GM19324 (cell line): ENCODE data around the gene ZNF302.
"Not testable (repeated sequence)": the region's sequence is repeated elsewhere in the genome, so short reads cannot be mapped to it uniquely, and the experiment has no call there.

Source experiments
- ATAC-seq: cut with Tn5 transposase; IDR thresholded peaks from one replicate; pipeline ENCODE4 v1.9.1; 2021; ENCODE audit warnings: mild to moderate bottlenecking, moderate library complexity; ENCODE audit not compliant: unreplicated experiment, low FRiP score

ZNF302 gene

DNA sequence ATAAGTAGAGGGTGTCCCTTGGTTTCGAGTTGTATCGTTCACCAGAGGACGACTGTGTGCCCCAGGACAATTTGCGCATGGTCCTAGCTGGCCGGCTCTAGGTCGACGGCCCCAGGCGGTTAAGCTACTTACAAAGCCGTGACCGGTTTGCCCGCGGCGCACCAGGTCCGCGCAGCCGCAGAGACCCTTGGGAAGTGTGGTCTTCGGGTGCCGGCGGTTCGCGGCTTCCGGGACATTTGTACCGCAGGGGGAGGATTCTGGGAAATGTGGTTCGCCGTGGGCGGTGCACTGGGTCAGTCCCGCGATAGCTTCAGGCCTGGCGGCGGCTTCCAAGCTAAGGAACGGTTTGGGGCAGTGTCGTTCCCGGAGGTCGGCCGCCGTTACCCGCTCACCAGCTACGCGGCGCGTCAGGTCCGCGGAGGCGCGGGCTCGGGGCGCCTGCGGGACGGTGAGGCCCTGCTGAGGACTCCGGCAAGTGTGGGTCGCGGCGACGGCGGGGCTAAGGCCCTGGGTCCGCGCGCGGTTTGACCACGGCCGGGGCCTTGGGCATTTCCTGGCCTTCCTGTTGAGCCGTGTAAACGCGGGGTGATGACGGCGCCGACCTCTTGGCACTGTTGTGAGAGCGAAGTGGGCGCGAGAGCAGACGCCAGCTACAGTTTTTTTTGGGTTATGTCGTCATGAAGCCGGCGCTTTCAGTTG, at the start of gene ZNF302:
Gene ZNF302 (plus strand): TSS at position 293 of the 699 bp plus-strand sequence. CDS start 1,127 bp downstream, outside the sequence.
- peak; percentile 98 for ATAC-seq

DNA sequence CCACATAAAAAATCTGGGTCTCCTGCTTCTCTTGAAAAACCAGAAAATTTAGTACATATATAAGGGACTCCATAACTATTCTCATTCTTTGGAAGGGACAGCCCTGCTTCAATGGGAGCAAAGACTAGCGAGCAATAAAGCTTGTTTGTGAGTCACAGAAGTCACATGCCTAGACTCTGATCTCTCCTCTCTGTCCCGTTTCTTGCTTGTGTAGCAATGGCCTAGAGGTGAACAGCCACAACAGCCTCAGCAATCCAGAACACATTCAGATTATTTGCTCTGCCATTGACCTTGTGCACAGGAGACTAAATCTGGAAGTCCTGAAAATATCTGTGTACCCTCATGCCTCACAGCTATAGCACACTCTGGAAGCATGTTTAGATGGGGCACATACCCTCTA, 43.7 kb upstream of the ZNF302 start:
- no peak for ATAC-seq

DNA sequence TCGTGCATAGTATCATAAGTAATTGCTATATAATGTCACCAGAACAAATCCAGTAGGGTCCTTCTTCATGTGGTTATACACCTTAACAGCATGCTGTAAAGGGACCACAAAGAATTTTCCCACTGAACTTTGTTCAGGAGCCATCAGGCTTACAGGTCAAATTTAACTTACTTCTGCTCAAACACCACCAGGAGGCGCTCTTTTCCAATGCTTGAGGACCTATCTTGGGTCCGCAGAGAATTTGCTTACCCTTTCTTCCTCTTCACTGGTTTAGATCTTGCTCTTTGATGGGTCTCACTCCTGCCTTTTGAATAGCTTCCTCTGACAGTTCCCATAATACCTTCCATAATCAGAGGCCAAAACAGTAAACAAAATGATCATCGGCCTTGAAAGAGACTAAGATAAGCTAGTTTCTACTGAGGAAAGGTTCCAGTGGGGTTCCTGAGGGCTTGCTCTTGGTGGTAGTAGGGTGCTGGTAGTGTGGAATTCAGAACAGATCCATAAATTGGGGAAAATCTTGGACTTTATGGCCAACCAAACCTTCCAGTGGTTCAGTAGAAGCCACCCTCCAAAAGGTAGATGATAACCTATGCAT, 37.9 kb upstream of the ZNF302 start:
- ATAC-seq = no peak

DNA sequence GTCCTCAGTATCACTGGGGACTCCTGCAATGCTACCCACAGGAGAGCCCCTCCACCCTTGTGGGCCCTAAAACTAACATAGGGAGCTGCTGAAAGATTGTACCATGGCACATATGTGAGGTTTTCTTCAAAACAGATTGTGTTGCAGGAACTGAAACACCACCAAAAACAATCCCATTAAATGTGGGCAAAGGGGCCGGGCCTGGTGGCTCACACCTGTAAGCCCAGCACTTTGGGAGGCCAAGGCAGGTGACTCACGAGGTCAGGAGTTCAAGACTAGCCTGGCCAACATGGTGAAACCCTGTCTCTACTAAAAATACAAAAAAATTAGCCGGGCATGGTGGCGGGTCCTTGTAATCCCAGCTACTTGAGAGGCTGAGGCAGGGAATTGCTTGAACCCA, 35.2 kb upstream of the ZNF302 start:
- ATAC-seq = no peak

DNA sequence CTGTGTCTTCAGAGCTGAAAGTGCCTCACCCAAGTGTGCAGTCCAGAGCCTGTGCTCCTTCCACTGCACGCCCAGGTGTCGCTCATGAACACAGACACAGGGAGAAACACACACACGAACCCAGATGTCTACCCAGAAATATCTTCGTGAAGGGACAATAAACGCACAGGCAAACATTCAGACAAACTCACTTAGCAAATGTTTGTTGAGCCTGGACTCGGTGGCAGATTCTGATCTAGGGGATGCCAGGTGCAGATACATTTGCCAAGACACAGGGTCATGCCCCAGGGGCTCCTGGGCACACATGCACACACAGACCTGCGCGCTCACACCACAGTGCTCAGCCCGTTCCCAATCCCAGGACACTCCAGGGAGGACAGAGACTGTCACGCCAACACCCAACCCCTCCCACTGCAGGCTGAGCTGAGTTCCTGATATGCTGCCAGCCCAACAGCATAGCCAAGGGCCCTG, 32.5 kb upstream of the ZNF302 start:
- no peak for ATAC-seq

DNA sequence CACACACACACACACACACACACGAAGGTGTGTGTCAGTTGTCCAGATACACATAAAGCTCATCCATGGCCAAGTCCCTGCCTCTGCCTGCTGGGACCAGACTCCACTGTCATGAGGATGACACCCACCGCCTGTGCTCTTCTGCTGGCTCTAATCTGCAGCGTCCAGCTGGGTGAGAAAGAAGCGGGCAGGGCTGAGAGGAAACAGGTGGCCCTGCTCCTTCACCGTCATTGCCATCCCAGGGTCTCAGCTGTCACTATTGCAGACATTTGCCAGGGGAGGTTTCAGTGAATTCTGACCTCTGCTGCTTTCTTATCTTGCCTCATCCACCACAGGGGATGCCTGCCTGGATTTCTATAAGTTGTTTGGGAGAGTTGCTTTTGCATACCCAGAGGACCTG, 31.9 kb upstream of the ZNF302 start:
- ATAC-seq = no peak

DNA sequence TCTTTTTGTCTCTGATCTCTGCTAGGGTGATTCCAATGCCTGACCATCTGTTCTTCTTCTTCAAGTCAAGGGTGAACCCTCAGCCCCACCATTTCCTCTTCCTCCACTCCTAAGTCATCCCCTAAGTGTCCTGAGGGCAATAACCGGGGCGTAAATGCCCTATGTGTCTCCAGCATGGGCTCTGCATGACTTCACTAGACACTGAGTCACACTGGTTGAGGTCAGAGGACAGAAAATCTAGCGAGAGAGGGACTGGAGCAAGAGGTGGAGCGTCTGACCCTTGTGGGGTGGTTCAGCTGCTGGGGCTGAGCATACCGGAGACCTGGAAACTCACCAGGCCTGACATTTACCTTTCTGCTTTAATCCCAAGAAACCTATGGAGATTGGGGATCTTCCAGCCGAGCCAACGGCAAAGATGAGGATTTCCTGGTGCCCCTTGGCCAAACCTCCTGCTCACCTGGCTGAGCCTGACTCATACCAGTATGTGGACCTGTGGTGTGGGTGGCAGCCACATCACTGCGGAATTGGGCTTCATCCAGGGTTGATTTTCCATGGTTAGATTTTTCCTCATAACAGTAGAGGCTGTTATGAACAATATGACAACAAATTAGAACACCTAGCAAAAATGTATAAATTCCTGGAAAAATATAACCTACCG, 27.5 kb upstream of the ZNF302 start:
- no peak for ATAC-seq

DNA sequence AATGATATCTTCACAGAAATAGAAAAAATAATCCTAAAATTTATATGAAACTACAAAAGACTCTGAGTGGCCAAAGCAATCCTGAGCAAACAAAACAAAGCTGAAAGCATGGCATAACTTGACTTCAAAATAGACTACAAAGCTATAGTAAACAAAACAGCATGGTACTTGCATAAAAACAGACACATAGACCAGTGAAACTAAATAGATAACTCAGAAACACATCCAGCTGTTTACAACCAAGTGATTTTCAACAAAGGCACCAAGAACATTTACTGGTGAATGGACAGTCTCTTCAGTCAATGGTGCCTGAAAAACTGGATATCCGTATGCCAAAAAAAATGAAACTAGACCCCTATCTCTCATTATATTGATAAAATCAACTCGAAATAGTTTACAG, 25.7 kb upstream of the ZNF302 start:
- ATAC-seq = no peak

DNA sequence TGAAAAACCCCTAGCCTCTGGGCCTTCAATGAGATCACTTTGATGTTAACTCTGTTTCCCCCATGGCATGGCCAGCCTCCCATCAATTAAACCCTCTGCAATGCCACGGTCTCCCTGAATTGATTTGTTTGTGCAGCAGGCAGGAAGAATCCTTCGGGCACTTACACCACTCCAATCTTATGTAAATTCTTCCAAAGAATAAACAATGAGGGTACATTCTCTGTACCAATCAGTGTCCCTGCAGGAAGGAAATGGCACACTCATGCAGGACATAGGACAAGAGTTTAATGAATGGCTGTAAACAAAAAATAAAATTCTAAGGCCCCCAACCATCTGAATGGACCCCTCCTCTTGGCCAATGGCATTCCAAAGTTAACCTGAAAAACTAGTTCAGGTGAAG, 22.7 kb upstream of the ZNF302 start:
- ATAC-seq = no peak

DNA sequence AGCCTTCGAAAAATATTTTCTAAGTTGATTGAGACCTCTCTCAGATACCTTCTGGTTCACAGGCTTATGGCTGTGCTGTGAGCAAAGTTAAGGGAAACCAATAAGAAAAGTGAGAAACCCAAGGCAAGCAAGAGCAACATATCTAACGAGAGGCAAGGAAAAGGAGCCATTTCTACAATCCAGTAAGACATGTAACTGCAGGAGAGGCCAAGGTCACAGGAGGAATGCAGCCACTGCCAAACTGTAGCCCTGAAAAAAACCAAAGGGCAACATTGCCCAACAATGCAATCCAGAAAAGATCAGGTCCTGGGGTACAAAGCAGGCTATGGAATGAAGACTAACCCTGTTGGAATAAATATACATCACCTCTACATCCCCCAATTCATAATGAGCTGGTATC, 21.8 kb upstream of the ZNF302 start:
- no peak for ATAC-seq

DNA sequence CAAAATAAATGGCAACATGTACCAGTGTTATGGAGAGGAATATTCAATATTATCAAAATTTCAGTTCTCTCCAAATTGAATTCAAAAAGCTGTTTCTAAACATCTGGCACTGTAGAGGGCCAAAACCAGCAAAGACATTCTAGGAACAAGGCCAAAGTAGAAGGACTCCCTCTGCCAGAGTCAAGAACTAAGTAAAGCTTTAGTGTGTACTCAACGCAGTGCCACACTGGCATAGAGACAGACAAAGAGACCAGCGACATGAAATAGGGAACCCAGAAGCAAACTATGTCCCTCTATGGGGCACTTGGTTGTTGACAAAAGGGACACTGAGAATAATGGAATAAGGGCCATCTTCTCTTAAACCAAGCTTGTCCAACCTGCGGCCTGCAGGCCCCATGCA, 16.1 kb upstream of the ZNF302 start:
- no peak for ATAC-seq

DNA sequence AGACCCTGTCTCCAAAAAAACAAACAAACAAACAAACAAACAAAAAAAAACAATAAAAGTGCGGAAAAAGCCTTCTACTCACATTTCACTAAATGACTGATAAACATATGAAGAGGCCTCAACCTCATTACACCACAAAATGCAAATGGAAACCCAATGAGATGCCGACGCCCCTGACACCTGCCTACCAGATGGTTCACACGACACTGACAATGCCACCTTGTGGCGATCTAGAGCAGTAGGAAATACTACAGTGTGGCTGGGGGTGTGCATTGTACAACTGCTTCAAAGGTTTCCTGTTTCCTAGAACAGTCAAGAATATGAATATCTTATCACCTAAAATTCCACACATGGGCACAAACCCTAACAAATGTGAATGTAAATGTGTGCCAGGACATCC, 14.6 kb upstream of the ZNF302 start:
- ATAC-seq = no peak

DNA sequence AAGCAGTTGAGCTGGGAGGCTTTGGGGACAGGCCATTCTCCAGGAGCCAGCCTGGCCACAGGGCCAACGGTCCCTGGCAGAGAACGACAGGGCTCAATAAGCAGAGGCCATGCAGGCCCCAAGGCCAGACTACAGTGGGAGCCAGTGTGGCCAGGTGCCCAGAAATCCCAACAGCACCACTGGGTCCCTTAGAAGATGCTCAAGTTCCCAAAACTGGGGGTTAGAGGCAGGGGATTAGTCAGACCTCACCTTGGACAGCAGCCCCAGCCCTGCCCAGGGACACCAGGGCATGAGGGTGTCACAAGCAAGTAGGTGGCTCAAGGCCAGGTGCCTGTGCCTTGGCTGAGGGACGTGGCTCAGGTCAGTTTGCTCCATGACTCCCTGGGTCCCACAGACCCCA, 13.3 kb upstream of the ZNF302 start:
- ATAC-seq = no peak

DNA sequence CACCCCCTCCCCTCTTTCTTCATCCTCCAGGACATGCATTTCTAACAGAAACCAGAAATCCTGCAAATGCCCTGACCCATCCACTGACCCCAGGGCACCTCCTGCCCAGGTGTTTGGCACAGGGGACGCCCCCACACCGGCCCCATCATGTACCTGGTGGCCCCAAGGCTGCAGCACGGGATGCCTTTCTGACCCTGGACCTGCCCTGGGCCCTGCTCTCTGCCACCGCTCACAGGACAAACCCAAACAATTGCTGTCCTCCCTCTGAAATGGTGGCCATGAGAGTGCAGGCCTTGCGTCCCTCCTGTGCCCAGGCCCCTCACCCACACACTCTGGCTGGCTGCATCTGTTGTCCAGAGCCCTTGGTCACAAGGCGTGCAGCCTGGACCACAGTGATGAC, 12.6 kb upstream of the ZNF302 start:
- ATAC-seq = no peak

DNA sequence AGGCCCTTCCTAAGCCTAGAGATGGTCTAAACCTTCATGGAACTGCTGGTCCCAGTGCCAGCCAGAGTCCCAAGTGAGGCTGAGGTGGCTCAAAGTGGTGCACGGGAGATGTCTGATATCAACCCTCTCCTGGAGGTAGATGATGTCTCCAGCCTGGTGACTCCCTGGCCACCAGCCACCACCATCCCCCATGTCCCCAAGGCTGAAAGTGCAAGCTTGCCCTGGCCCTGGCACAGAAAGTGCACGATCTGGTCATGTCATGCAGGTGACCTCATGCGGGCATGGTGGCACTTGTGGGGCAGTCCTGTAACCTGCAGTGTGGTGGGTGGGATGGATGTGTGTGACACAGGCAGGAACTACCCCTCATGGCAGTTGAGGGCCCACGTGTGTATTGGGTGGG, 12.2 kb upstream of the ZNF302 start:
- ATAC-seq = not testable (repeated sequence)

DNA sequence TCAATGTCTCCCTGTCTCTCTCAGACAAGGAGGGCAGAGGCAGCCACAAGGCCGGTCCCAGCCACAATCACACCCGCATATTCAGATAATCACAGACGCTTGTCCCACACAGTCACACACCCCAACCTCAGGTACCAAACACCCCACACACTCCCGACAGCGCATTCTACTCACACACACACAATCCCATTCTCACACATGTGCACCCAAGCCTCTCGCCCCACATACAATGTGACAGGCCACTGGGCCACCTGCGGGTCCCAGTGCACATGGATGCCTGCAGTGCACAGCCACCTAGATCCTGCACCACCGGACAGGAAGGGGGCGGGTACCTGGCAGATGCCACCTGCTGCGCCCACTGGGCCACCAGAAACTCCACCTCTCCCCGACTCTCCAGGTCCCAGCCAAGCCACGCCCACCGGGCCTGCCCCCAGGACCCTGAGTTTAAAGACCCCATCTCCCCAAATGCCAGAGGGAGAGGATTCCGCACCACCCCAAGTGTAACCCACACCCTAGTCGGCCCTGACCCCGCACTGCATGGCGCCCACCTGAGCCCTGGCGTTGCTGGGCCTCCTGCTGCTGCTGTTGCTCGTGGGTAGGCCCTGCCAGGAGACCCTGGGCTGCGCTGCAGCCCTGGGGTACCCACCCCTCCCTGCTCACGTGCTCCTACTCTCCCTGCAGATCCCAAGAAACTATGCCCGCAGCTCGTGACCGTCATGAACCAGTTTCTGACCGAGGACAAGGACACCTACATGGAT, 11.1 kb upstream of the ZNF302 start:
- ATAC-seq = no peak

DNA sequence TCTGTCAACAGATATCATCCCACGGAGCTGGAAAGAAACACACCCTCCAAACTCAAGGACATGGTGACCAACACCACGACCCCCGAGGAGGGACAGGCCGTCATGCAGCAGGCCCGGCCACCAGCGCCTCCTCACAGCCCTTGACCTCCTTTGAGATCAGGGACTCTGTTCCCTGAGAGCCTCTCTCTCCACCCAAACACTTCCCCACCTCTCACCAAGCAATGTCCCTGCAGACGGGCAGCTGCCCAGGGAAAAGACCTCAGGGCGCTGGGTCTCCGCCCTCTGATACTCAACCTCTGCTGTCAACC, 10.6 kb upstream of the ZNF302 start:
- ATAC-seq = no peak

DNA sequence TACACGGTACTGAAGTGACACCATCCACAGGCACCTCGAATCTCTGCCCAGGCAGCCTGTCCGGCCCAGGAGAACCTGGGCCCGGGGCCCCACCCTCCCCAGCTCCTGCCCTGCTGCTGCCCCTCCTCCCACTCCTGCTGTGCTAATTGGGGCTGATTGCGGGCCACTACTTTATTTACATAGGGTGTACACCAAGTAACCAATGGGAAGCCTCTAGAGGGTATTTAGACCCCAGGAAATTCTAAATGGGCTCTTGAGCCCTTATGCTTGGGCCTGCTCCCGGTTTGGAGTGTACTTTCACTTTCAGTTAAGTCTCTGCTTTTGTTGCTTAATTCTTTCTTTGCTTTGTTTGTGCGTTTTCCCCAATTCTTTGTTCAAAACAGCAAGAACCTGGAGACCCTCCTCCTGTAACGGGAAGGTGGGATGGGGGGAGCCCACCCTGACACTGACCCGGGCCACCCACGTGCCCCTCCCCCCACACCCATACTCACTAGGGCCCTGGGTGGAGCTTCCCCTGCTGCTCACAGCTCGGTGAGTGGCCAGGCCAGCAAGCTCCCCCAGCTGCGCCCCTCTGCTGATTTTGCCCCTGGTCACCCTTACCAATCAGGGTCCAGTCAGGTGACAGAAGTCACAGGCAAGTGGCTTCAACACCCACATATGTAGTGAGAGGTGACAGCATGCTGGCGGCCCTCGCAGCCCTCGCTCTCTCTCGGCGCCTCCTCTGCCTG, 10.0 kb upstream of the ZNF302 start:
- ATAC-seq = no peak

DNA sequence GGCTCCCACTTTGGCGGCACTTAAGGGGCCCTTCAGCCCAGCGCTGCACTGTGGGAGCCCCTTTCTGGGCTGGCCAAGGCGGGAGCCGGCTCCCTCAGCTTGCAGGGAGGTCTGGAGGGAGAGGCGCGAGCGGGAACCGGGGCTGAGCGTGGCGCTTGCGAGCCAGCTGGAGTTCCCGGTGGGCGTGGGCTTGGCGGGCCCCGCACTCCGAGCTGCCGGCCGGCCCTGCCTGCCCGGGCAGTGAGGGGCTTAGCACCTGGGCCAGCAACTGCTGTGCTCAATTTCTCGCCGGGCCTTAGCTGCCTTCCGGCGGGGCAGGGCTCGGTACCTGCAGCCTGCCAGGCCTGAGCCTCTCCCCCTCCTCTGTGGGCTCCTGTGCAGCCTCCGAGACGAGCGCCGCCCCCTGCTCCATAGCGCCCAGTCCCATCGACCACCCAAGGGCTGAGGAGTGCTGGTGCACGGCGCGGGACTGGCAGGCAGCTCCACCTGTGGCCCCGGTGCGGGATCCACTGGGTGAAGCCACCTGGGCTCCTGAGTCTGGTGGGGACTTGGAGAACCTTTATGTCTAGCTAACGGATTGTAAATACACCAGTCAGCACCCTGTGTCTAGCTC, 9.3 kb upstream of the ZNF302 start:
- ATAC-seq = not testable (repeated sequence)

DNA sequence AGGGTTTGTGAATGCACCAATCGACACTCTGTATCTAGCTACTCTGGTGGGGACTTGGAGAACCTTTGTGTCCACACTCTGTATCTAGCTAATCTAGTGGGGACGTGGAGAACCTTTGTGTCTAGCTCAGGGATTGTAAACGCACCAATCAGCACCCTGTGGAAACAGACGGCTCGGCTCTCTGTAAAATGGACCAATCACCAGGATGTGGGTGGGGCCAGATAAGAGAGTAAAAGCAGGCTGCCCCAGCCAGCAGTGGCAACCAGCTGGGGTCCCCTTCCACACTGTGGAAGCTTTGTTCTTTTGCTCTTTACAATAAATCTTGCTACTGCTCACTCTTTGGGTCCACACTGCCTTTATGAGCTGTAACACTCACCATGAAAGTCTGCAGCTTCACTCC, 8.8 kb upstream of the ZNF302 start:
- ATAC-seq = not testable (repeated sequence)
